ENCODE results near the gene ENDOG.

DNA sequence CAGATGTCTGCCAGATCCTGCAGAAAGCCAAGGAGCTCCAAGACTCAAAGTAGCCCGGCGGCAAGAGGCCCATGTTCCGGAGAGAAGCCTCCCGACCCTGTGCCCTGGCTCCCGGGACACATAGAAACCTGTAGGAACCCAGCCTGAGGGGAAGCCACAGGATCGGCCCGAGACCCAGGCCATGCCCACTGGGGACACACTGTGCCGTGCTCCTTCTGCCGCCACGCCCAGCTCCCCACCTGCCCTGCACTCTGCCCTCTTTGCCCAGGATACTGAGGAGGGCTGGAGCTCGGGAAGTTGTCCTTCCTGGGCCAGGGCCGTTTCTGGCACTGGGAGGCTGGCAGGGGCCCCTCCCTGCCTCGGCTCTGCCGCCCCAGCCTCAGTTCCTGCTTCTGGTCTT lies 10.5 kb upstream of the ENDOG start:
- TF ChIP-seq, protein P1, sequence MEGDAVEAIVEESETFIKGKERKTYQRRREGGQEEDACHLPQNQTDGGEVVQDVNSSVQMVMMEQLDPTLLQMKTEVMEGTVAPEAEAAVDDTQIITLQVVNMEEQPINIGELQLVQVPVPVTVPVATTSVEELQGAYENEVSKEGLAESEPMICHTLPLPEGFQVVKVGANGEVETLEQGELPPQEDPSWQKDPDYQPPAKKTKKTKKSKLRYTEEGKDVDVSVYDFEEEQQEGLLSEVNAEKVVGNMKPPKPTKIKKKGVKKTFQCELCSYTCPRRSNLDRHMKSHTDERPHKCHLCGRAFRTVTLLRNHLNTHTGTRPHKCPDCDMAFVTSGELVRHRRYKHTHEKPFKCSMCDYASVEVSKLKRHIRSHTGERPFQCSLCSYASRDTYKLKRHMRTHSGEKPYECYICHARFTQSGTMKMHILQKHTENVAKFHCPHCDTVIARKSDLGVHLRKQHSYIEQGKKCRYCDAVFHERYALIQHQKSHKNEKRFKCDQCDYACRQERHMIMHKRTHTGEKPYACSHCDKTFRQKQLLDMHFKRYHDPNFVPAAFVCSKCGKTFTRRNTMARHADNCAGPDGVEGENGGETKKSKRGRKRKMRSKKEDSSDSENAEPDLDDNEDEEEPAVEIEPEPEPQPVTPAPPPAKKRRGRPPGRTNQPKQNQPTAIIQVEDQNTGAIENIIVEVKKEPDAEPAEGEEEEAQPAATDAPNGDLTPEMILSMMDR (conservative IDR thresholded peaks at IDR 0.05): no peak
- no peak for TF ChIP-seq ZFX (IDR thresholded peaks at IDR 0.05)

All from C4-2B (cell line).